Measurements from ENCODE around the gene POLE. TPM values are rescaled to one million over a fixed set of nuclear protein-coding genes. Genes with fewer than 3 reads are reported as not detected.

POLE gene
- total RNA-seq, 1 donor from 2014 or later: 56.7 TPM

GRCh38 chr12:132672116-132672515, 15.0 kb downstream of the POLE start:
- H3K36me3 ChIP-seq: peaks cover 5 to 68% of the 10 kb centered on the region in 2 donors
- TF ChIP-seq, protein P1, sequence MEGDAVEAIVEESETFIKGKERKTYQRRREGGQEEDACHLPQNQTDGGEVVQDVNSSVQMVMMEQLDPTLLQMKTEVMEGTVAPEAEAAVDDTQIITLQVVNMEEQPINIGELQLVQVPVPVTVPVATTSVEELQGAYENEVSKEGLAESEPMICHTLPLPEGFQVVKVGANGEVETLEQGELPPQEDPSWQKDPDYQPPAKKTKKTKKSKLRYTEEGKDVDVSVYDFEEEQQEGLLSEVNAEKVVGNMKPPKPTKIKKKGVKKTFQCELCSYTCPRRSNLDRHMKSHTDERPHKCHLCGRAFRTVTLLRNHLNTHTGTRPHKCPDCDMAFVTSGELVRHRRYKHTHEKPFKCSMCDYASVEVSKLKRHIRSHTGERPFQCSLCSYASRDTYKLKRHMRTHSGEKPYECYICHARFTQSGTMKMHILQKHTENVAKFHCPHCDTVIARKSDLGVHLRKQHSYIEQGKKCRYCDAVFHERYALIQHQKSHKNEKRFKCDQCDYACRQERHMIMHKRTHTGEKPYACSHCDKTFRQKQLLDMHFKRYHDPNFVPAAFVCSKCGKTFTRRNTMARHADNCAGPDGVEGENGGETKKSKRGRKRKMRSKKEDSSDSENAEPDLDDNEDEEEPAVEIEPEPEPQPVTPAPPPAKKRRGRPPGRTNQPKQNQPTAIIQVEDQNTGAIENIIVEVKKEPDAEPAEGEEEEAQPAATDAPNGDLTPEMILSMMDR (IDR thresholded peaks at IDR 0.05): no peak
- TF ChIP-seq POLR2AphosphoS5 (IDR thresholded peaks at IDR 0.05; ENCODE audit: insufficient read depth in 1 of 2, low read depth in 1 of 2) (no peak), POLR2A (IDR thresholded peaks at IDR 0.05) (no peak)
- intact Hi-C loops (cut with DNase I): no loop called here
- H3K4me1 ChIP-seq: no peaks in the 10 kb centered on the region
- no peak overlapping the region for H3K27ac ChIP-seq
- DNase-seq (ENCODE audit: extremely low spot score in 2 of 2): no peak
- no peaks in the 10 kb centered on the region for H3K9me3 ChIP-seq
- no peak overlapping the region for H3K4me3 ChIP-seq
- no peaks in the 10 kb centered on the region for H3K27me3 ChIP-seq

GRCh38 chr12:132669166-132669879, 17.8 kb downstream of the POLE start:
- TF ChIP-seq, protein P1 (IDR thresholded peaks at IDR 0.05): no peak
- TF ChIP-seq POLR2A (IDR thresholded peaks at IDR 0.05) (no peak), POLR2AphosphoS5 (IDR thresholded peaks at IDR 0.05; ENCODE audit: insufficient read depth in 1 of 2, low read depth in 1 of 2) (no peak)
- intact Hi-C loops (cut with DNase I): no loop called here
- H3K4me3 ChIP-seq: no peak overlapping the region
- no peak for DNase-seq (ENCODE audit: extremely low spot score in 2 of 2)
- no peak overlapping the region for H3K27ac ChIP-seq
- no peaks in the 10 kb centered on the region for H3K9me3 ChIP-seq
- H3K36me3 ChIP-seq: peaks cover 5 to 70% of the 10 kb centered on the region in 2 donors
- no peaks in the 10 kb centered on the region for H3K4me1 ChIP-seq
- H3K27me3 ChIP-seq: no peaks in the 10 kb centered on the region

GRCh38 chr12:132668191-132669088, 18.7 kb downstream of the POLE start:
- H3K36me3 ChIP-seq: peaks cover 5 to 77% of the 10 kb centered on the region in 2 donors
- no peaks in the 10 kb centered on the region for H3K27me3 ChIP-seq
- H3K27ac ChIP-seq: no peak overlapping the region

GRCh38 chr12:132665794-132666193, 21.3 kb downstream of the POLE start:
- TF ChIP-seq POLR2AphosphoS5 (IDR thresholded peaks at IDR 0.05; ENCODE audit: insufficient read depth in 1 of 2, low read depth in 1 of 2) (no peak), POLR2A (IDR thresholded peaks at IDR 0.05) (no peak)
- TF ChIP-seq, protein P1 (IDR thresholded peaks at IDR 0.05): no peak
- DNase-seq (ENCODE audit: extremely low spot score in 2 of 2): no peak
- Histone ChIP-seq H3K4me1 (no peaks in the 10 kb centered on the region), H3K4me3 (no peak overlapping the region), H3K27me3 (no peaks in the 10 kb centered on the region), H3K9me3 (no peaks in the 10 kb centered on the region), H3K36me3 (peaks cover 5 to 75% of the 10 kb centered on the region in 2 donors), H3K27ac (no peak overlapping the region)
- intact Hi-C loops (cut with DNase I): no loop called here

More at GRCh38 chr12:132668191-132669088, 18.7 kb downstream of the POLE start:
- H3K4me1 ChIP-seq: no peaks in the 10 kb centered on the region
- H3K4me3 ChIP-seq: no peak overlapping the region
- DNase-seq (ENCODE audit: extremely low spot score in 2 of 2): no peak
- no peaks in the 10 kb centered on the region for H3K9me3 ChIP-seq
- intact Hi-C loops (cut with DNase I): no loop called here
- no peak for TF ChIP-seq POLR2A (IDR thresholded peaks at IDR 0.05)
- TF ChIP-seq, protein P1 (IDR thresholded peaks at IDR 0.05): no peak
- no peak for TF ChIP-seq POLR2AphosphoS5 (IDR thresholded peaks at IDR 0.05; ENCODE audit: insufficient read depth in 1 of 2, low read depth in 1 of 2)

Data from vagina (tissue), 2 donors.